H1 (cell line): ENCODE results near the gene UBE2F. TPM values are rescaled to one million over a fixed set of nuclear protein-coding genes. Genes with fewer than 3 reads are reported as not detected.

Experiments used
- NANOG ChIP-seq: IDR thresholded peaks from 2 replicates; pipeline ENCODE4 v1.6.1; 2011; ENCODE audit warnings: low read length, low read depth, mild to moderate bottlenecking, inconsistent platforms; ENCODE audit not compliant: insufficient read depth, poor library complexity, severe bottlenecking
- polyA plus RNA-seq, 7 experiments: library from polyadenylated mRNA; depleted of rRNA in 3 of 7; stranded (reverse) in 5 of 7; unstranded in 2 of 7; fragments of >200 nt in 5 of 7; fragments of 200-250 nt in 2 of 7; gene quantifications; 1 replicate in 5 of 7; 2 replicates in 1 of 7; 4 replicates in 1 of 7; pipeline versions ENCODE4 v1.2.1 to v1.2.3, GENCODE V29; 2011 to 2013; ENCODE audit warnings: missing spikeins in 2 of 7, mixed read lengths in 2 of 7
- total RNA-seq: library from RNA; stranded (reverse); fragmentation: NEBNext Ultra II Directional; extraction: Animal tissue kit (Norgen Biotek cat#: 25700); gene quantifications from 2 replicates; pipeline ENCODE4 v1.2.1, GENCODE V29; 2021

The UBE2F gene
- total and polyA plus RNA-seq, 2 of the 8 experiments (the other 6 are each of a cell fraction or from before 2014, with no cell fraction given), result 43.3 to 59.8 TPM

- TF ChIP-seq NANOG, result no peak
Observed at GRCh38 chr2:237935740-237936452, 30.9 kb upstream of the UBE2F start (continued).
